ENCODE results near the gene ZNF433.
A peak's percentile ranks its signal among the peaks of the same experiment; 100 is the strongest.
"Not testable (repeated sequence)": the region's sequence is repeated elsewhere in the genome, so short reads cannot be mapped to it uniquely, and the experiment has no call there.

Gene ZNF433

DNA sequence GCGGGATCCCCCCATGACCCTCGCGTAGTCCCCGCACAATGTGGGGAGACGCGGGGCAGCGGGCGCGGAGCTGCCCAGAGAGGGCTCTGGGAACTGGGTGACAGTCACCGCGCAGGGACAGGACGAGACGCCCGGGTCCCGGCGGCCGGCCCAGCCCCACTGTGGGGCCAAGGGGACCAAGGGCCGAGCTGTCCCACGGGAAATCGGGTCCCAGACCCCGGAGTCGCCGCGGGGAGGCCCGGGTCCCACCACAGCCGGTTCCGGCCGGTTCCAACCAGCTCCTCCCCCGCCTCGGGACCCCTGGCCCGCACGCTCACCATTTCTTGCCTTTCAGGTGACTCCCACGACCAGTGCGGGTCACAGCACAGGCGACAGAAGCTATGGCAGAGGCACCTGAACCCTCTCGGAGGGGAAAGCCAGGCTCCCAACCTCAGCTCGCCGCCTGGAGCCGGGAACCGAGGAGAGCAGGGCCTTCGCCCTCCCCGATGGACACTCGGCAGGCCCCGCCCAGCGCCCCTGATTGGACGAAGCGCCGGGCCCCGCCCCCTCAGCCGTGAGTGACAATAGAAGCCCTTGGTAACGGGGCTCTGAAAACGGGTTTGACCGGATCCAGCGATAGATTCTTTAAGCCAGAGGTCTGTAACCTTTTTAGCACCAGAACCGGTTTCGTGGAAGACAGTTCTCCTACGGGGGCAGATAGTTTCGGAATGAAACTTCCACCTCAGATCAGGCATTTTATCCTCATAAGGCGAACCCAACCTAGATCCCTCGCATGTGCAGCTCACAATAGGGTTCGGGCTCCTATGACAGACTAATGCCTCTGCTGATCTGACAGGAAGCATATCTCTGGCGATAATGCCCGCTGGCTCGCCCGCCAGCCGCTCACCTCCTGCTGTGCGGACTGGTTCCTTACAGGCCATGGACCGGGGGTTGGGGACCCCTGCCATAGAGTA, at the start of gene ZNF433:
ZNF433 (minus strand) TSS at position 460 of the 953 bp plus-strand sequence; CDS start at position 320, 140 bp downstream.
- intact Hi-C loops (cut with DNase I): no loop called here
- peak; percentile 87 to 99 (median 96) for DNase-seq

DNA sequence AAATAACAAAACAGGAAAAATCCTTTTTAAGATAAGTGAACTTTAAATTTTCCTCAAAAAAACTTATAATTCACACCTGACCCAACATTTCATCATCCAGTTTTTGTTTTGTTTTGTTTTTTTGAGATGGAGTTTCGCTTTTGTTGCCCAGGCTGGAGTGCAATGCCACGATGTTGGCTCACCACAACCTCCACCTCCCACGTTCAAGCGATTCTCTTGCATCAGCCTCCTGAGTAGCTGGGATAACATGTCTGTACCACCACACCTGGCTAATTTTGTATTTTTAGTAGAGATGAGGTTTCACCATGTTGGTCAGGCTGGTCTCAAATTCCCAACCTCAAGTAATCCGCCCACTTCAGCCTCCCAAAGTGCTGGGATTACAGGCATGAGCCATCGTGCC, 47.9 kb upstream of the ZNF433 start:
- DNase-seq; intact Hi-C loops (cut with DNase I): not testable (repeated sequence)

DNA sequence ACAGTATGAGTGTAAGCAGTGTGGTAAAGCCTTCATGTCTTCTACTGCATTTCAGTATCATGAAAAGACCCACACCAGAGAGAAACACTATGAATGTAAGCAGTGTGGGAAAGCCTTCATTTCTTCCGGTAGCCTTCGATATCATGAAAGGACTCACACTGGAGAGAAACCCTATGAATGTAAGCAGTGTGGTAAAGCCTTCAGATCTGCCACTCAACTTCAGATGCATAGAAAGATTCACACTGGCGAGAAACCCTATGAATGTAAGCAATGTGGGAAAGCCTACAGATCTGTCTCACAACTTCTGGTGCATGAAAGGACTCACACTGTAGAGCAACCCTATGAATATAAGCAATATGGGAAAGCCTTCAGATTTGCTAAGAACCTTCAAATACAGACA, 41.9 kb upstream of the ZNF433 start:
- no peak for DNase-seq
- intact Hi-C loops (cut with DNase I): no loop called here

DNA sequence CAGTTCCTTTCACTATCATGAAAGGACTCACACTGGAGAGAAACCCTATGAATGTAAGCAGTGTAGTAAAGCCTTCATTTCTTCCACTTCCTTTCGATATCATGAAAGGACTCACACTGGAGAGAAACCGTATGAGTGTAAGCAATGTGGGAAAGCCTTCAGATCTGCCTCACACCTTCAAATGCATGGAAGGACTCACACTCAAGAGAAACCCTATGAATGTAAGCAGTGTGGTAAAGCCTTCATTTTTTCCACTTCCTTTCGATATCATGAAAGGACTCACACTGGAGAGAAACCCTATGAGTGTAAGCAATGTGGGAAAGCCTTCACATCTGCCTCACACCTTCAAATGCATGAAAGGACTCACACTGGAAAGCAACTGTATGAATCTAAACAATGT, 40.9 kb upstream of the ZNF433 start:
- DNase-seq; intact Hi-C loops (cut with DNase I): not testable (repeated sequence)

DNA sequence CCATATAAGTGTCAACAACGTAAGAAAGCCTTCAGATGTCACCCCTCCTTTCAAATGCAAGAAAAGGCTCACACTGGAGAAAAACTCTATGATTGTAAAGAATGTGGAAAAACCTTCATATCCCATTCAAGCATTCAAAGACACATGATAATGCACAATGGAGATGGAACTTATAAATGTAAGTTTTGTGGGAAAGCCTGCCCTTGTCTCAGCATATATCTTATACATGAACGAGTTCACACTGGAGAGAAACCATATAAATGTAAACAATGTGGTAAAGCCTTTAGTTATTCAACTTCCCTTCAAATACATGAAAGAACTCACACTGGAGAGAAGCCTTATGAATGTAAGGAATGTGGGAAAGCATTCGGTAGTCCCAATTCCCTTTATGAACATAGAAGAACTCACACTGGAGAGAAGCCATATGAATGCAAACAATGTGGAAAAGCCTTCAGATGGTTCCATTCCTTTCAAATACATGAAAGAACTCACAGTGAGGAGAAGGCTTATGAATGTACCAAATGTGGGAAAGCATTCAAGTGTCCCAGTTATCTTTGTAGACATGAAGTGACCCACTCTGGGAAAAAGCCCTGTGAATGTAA, 40.2 kb upstream of the ZNF433 start:
- intact Hi-C loops (cut with DNase I): no loop called here
- no peak for DNase-seq

DNA sequence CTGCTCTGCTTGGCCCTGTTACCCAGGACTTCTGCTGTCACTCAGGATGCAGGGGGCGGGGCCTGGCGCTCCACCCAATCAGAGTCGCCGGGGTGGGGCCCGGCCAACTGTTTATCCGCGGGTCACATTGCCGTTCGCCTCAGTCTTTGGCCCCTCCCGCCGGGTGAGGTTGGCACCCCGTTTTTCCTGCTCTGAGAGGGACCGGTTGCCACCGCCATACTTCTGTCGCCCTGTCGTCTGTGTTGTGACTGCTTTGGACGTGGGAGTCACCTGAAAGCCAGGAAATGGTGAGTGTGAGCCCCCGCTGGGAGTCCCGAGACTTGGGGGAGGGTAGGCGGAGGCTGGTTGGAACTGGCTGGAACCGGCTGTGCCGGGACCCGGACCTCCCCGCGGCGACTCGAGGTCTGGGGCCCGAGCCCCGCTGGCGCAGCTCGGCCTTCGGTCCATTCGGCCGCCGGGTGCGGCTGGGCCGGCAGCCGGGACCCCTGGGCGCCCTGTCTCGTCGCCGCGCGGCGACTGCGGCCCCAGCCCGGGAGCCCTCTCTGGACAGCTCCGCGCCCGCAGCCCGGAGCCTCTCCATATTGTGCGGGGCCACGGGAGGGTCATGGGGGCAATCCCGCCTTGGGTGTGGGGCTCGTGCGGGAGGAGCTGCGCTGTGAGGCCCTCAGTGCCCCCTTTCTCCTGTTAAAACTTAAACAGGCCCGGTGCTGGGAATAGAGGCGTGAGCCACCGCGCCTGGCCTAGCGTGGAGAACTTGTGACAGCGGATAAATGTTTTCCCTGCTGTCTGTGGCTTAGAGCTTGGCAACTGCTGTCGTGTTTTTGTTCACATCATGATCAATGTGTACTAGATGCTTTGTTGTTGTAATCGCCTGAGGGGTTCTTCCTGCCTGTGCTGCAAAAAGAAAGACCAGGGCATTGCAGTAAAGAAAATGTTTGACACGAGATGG, 29.4 kb upstream of the ZNF433 start, which contains the start of gene ZNF844:
ZNF844 (plus strand) TSS at position 142 of the 949 bp plus-strand sequence; CDS start at position 285, 143 bp downstream.
- DNase-seq: peak; percentile 90 to 99 (median 97)
- intact Hi-C loops (cut with DNase I): loop anchor here (5.0 kb wide), 1 partner anchor 143 kb away; no protein-coding TSS in a partner anchor

DNA sequence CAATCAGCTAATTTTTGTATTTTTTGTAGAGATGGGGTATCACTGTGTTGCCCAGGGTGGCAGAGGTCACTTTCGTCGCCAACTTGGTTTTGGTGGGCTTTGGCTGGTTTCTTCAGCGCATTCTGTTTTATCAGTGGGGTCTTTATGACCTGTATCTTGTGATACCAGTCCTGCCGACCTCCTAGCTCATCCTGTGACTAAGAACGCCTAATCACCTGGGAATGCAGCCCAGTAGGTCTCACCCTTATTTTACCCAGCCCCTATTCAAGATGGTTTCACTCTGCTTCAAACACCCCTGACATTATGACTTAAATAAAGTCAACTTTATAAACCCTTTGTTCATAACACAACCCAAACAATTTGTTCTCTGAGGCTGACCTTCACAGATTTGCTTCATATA, 20.3 kb upstream of the ZNF433 start:
- intact Hi-C loops (cut with DNase I): no loop called here
- no peak for DNase-seq

DNA sequence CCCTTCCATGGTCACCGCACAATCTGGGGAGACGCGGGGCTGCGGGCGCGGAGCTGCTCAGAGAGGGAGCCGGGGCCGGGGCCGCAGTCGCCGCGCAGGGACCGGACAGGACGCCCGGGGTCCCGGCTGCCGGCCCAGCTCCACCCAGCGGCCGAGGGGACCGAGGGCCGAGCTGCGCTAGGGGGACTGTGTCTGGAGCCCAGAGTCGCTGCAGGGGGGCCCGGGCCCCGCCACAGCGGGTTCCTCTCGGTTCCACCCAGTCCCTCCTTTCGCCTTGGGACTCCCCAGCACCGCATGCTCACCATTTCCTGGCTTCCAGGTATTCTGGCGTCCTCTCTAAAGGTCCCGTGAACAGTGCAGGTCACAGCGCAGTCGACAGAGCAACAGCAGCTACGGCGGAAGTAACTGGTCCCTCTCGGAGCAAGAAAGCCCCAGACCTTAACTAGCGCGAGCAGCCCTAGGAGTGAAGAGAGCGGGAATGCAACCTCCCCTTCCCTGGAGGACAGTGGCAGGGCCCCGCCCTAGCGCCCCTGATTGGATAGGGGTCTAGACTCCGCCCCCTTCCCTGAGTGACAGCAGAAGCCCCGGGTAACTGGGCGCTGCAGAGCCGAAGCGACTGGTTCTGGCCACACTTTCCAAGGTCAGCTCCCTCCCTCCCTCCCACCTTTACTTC, 17.2 kb upstream of the ZNF433 start, which contains the start of gene ZNF878:
ZNF878 (minus strand) TSS at position 465 of the 673 bp plus-strand sequence; CDS start at position 305, 160 bp downstream.
- DNase-seq: peak; percentile 71 to 97 (median 86)
- intact Hi-C loops (cut with DNase I): no loop called here

DNA sequence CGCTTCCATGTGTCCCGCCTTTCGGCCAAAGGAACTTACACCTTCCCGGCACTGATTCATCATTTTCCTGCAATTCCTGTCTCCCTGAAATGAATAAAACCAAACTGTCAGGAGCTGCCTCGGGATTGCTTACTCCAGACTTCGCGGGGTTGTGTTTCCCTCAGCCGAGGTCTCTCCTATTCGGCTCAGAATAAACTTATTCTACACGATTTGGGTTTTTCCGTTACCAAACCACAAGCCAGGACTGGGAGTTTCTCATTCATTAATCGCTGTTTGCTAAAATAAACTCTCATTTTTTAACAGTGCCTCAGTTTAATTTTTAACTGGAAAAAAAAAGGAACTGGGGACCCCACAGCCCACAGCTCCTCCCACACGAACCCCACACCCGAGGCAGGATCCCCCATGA, 16.6 kb upstream of the ZNF433 start:
- intact Hi-C loops (cut with DNase I): no loop called here
- peak in 1 of 10 donors; percentile 21 for DNase-seq

DNA sequence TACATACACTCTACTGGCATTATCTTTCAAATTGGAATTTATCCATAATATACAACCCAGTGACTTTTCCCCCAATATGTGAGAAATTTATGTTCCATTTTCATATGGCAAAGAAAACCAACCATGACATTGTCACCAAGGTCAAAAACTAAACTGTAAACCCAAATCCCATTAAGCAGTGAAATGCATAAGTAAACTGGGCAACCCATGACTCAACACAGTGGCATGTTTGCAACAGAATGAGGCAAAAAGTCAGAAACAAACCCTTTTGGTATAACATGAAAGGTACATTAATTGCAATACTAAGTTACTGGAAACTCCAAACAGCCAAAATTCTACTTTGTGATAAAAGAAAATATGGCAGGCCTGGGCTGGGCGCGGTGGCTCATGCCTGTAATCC, 12.4 kb upstream of the ZNF433 start:
- DNase-seq: peak in 1 of 10 donors; percentile 20
- intact Hi-C loops (cut with DNase I): no loop called here

DNA sequence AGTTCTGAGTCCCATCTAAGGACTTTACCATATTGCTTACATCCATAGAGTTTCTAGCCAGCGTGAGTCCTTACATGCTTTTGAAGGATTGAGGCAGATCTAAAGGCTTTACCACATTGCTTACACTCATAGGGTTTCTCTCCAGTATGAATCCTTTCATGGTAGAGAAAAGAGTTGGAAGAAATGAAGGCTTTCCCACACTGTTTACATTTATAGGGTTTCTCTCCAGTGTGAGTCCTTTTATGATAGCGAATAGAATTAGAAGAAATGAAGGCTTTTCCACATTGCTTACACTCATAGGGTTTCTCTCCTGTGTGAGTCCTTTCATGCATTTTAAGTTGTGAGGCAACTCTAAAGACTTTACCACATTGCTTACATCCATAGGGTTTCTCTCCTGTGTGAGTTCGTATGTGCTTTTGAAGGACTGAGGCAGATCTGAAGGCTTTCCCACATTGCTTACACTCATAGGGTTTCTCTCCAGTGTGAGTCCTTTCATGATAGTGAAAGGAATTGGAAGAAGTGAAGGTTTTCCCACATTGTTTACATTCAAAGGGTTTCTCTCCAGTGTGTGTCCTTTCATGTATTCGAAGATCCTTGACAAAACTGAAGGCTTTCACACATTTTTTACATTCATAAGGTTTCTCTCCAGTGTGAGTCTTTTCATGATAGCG, 8.4 kb upstream of the ZNF433 start:
- intact Hi-C loops (cut with DNase I): no loop called here
- no peak for DNase-seq

DNA sequence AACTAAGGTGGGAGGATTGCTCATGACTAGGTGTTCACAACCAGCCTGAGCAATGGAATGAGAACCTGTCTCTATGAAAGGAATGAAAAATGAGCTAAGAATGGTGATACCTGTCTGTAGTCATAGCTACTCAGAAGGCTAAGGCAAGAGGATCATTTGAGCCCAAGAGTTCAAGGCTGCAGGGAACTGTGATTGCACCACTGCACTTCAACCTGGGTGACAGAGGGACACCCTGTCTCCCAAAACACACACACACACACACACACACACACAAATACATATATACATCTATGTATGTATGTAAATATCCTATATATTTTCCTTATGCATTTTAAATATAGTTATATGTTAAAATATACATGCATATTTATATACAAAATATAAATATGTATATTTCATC, 7.4 kb upstream of the ZNF433 start:
- no peak for DNase-seq

DNA sequence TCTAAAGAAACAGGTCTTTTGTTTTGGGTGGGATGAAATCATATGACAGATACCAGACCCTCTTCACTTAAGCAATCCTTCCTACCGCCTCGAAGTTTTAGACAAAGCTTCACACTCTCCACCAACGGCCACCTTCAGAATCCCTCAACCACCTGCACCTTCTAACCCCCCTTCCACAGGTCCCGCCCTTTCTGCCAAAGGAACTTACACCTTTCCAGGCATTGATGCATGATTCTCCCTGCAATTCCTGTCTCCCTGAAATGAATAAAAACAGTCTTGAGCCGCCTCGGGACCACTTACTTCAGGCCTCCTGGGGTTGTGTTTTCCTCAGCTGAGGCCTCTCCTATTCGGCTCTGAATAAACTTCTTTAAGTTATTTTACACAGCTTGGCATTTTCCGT, 859 bp downstream of the ZNF433 start:
- no peak for DNase-seq
- intact Hi-C loops (cut with DNase I): no loop called here

More for the DNA sequence above, 7.4 kb upstream of the ZNF433 start:
- intact Hi-C loops (cut with DNase I): no loop called here

DNA sequence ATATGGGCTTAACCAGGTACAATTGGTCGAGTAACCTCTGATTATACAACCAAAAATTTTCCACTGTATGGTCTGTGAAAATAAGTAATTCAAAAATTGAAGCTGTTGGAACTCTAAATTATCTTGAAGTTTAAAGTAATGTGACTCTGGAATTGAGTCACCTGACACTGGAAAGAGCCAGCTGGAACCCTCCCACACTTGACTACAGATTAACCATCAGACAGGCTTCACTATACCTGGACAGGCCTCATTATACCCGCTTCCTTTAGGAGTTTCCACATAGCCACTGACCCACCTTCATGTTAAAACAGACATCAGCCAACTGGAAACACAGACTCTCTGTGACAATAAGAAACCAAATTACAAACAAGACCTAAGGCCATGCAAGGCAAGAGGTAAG, 1.3 kb downstream of the ZNF433 start:
- DNase-seq: no peak
- intact Hi-C loops (cut with DNase I): no loop called here

DNA sequence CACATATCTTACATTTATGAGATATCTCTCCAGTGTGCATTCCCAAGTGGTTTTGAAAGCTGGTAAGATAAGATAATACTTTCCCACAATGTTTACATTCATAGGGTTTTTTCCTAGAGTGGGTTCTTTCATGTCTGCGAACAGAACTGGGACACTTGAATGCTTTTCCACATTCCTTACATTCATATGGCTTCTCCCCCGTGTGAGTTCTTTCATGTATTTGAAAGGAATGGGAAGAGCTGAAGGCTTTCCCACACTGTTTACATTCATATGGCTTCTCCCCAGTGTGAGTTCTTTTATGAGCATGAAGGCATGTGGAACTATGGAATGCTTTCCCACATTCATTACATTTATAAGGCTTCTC, 19.7 kb downstream of the ZNF433 start:
- intact Hi-C loops (cut with DNase I): no loop called here
- DNase-seq: no peak

DNA sequence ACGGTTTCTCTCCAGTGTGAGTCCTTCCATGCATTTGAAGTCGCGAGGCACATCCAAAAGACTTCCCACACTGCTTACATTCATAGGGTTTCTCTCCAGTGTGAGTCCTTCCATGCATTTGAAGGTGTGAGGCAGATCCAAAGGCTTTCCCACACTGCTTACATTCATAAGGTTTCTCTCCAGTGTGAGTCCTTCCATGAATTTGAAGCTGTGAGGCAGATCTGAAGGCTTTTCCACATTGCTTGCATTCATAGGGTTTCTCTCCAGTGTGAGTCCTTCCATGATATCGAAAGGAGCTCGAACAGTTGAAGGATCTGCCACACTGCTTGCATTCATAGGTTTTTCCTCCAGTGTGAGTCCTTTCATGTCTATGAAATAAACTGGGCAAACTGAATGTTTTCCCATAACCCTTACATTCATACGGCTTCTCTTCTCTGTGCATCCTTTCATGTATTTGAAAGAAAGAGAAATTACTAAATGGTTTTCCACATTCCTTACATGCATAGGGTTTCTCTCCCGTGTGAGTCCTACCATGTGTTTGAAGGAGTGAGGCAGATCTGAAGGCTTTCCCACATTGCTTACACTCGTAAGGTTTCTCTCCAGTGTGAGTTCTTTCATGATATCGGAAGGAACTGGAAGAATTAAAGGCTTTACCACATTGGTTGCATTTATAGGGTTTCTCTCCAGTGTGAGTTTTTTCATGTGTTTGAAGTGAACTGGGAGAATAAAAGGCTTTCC, 20.3 kb downstream of the ZNF433 start:
- DNase-seq: no peak
- intact Hi-C loops (cut with DNase I): no loop called here

DNA sequence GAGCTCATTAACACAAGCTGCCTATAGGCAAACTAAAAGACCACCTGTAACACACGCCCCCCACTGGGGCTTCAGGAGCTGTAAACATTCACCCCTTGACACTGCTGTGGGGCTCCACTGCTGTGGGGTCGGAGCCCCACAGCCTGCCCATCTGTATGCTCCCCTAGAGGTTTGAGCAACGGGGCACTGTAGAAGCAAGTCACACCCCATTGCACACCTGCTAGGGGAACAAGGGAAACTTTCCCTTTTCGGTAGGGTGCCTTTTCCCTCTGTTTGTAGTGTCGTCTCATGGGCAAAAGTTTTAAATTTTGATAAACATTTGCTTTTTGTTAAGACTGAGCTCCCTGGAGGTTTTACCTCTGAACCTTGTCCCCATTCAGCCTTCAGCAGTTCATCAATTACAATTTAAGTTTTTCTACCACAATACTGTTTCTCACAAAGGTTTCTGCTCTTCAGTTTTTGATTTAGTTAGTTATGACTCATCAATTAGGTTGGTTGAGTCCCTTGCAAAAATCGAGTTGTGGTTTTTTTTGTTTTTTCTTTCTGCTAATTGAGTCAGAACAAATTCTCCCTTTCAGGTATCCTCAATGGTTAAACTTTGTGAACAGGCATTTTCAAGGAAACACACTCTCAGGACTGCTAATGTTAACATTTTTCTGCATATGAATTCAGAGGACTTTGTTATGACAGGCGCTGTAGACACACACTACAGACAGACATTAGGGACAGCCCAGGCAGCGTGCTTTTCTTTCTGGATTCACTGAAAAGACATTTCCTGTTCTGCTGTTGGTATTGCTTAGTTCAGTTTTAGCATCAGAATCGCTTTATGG, 35.1 kb downstream of the ZNF433 start:
- intact Hi-C loops (cut with DNase I): no loop called here
- no peak for DNase-seq

DNA sequence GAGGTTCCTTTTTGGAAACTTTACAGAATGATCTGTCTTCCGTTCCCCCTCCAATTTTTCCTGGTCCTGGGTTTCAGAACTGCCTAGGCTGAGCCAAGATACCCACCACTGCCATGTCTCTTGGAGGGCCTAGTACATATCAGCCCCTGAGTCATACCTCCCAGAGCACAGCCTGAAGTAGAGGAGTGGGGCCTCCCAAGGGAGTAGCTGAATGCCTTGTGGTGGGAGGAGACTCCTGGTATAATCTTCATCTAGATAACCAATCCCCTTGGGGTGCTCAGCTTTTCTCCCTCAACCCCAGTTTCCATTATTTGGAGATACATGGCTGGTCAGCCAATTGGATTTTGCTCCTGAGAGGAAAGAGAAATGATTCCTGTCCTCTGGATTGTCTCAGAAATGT, 40.3 kb downstream of the ZNF433 start:
- no peak for DNase-seq
- intact Hi-C loops (cut with DNase I): no loop called here
